Tibial artery (tissue), 4 donors: ENCODE results near the gene TAX1BP3.

Experiments
- DNase-seq, 2 donors: peaks; one replicate each; pipeline ENCODE4 v3.0.0-alpha.2; 2019
- H3K27ac ChIP-seq, 2 donors: fragments of 200-600 bp; sonication (generic) in 1 of 2; 1 replicate in 1 of 2; 2 replicates in 1 of 2; pipeline ENCODE4 v1.5.1; 2018 to 2019; ENCODE audit warnings: mild to moderate bottlenecking in 1 of 2
- H3K27me3 ChIP-seq, 2 donors: fragments of 200-600 bp; sonication (generic) in 1 of 2; one replicate each; pipeline versions ENCODE4 v1.5.1 to v1.6.0; 2016 to 2019
- H3K36me3 ChIP-seq, 3 donors: fragments of 200-600 bp; sonication (generic) in 2 of 3; one replicate each; pipeline ENCODE4 v1.5.1; 2016 to 2019; ENCODE audit warnings: mild to moderate bottlenecking in 2 of 3
- H3K4me1 ChIP-seq, 4 donors: fragments of 200-600 bp; sonication (generic) in 2 of 4; 1 replicate in 3 of 4; 2 replicates in 1 of 4; pipeline ENCODE4 v1.5.1; 2016 to 2019
- H3K4me3 ChIP-seq, 2 donors: fragments of 200-600 bp; sonication (generic) in 1 of 2; 1 replicate in 1 of 2; 2 replicates in 1 of 2; pipeline ENCODE4 v1.5.1; 2018 to 2019; ENCODE audit warnings: mild to moderate bottlenecking in 2 of 2
- H3K9me3 ChIP-seq, 3 donors: fragments of 200-600 bp; sonication (generic) in 1 of 3; one replicate each; pipeline ENCODE4 v1.5.1; 2016 to 2019
- intact Hi-C: fragments of 100-400 bp; cut with DNase I; formaldehyde crosslinking; loops from one replicate; pipeline ENCODE4 v1.15.0; 2023; ENCODE audit warnings: low total_unique reads
- TF ChIP-seq, protein P1 (sequence below), 2 experiments: fragments of 200-600 bp in 1 of 2; fragments of 450-650 bp in 1 of 2; IDR thresholded peaks; one replicate each; pipeline ENCODE4 v1.5.1; 2017 to 2019; ENCODE audit warnings: antibody characterized with exemption in 2 of 2, mild to moderate bottlenecking in 1 of 2, moderate library complexity in 1 of 2

The TAX1BP3 gene

DNA sequence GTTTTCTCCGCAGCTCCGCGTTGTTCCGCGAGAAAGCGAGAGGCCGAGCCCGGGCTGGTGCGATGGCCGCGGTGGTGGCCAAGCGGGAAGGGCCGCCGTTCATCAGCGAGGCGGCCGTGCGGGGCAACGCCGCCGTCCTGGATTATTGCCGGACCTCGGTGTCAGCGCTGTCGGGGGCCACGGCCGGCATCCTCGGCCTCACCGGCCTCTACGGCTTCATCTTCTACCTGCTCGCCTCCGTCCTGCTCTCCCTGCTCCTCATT lies 638 bp upstream of the TAX1BP3 start:
- peaks cover 6 to 32% (median 28%) of the 10 kb centered on the region in 4 donors for H3K4me1 ChIP-seq
- no peaks in the 10 kb centered on the region for H3K9me3 ChIP-seq
- DNase-seq = no peak
- H3K4me3 ChIP-seq = peak overlapping the region; percentile 92 to 98
- peaks cover 11 to 22% (median 12%) of the 10 kb centered on the region in 3 donors for H3K36me3 ChIP-seq
- H3K27ac ChIP-seq = peak overlapping the region; percentile 86 to 89
- intact Hi-C loops = loop anchor here (10.0 kb wide), 1 partner anchor 954 kb away; the partner anchor contains the start of gene CLUH
- H3K27me3 ChIP-seq = no peaks in the 10 kb centered on the region
- TF ChIP-seq, protein P1, sequence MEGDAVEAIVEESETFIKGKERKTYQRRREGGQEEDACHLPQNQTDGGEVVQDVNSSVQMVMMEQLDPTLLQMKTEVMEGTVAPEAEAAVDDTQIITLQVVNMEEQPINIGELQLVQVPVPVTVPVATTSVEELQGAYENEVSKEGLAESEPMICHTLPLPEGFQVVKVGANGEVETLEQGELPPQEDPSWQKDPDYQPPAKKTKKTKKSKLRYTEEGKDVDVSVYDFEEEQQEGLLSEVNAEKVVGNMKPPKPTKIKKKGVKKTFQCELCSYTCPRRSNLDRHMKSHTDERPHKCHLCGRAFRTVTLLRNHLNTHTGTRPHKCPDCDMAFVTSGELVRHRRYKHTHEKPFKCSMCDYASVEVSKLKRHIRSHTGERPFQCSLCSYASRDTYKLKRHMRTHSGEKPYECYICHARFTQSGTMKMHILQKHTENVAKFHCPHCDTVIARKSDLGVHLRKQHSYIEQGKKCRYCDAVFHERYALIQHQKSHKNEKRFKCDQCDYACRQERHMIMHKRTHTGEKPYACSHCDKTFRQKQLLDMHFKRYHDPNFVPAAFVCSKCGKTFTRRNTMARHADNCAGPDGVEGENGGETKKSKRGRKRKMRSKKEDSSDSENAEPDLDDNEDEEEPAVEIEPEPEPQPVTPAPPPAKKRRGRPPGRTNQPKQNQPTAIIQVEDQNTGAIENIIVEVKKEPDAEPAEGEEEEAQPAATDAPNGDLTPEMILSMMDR (IDR thresholded peaks at IDR 0.05) = no peak

DNA sequence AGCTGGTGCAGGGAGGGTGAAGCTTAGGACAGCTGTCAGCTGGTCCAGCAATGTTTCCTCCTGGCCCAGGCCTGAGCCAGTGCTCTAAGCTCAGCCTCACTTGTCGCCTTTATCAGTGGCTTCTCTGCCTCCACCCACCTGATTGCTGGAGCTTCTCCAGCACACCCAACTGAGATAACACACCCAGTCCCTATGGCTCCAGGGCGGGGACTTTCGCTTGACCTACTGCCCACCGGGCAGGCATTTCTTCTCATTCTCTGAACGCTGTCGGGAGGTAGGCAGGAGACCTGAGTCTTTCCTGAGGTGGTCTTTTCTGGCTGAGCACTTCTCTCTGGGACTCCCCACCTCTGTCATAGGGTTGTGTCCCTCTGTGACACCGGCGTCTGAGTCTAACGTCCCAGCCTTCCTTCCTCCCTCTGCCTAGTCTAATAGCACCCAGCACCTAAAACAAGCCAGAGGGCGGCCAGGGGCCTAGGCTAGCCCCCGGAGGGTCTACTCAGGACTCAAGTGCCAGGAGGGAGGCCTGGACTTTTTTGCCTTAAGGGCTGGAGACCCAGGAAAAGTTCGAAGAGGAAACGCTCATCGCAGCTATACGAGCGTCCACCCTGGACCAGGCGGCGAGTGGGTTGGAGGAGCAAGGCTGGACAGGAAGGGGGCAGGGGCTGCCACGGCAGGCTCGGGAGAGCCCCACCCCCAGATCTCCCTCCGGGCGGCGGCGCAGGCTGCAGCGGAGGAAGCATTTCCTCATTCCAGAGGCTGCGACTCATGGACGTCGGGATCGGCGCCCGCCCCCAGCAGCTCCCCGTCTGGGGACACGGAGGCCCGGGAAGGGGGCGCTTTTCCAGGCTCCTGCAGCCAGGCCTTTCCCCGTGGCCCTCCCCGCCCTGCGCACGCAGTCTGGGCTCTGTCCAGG lies 756 bp downstream of the TAX1BP3 start:
- no peaks in the 10 kb centered on the region for H3K9me3 ChIP-seq
- DNase-seq = peak; percentile 85 to 94
- H3K4me1 ChIP-seq = peaks cover 6 to 32% (median 28%) of the 10 kb centered on the region in 4 donors
- intact Hi-C loops = loop anchor here (1.0 to 10.0 kb wide), 2 partner anchors 31 to 953 kb away; partner anchors contain the start of genes CLUH, CTNS and SHPK
- peaks cover 21 to 36% (median 26%) of the 10 kb centered on the region in 3 donors for H3K36me3 ChIP-seq
- TF ChIP-seq, protein P1 (IDR thresholded peaks at IDR 0.05) = no peak
- no peaks in the 10 kb centered on the region for H3K27me3 ChIP-seq
- peak overlapping the region; percentile 86 to 89 for H3K27ac ChIP-seq
- H3K4me3 ChIP-seq = peak overlapping the region; percentile 92 to 98

DNA sequence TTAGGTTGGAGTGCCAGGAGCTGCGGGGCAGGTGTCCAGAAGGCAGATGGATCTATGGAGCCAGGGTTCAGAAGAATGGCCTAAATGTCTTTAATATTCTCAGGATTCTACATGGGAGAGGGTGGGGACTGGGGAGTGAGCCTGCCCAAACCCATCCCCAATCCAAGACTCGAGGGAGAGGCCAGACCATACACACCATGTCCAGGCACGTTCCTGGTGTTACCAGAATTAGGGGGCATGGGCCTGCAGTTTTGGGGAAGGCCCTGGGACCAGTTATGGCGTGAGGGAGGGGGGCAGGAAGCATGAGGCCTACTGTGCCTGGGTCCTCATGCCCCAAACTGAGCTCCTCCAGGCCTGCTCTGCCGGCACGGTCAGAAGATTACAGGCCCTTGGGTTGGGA lies 1.9 kb downstream of the TAX1BP3 start:
- intact Hi-C loops = loop anchor here (10.0 kb wide), 1 partner anchor 952 kb away; the partner anchor contains the start of gene CLUH
- no peaks in the 10 kb centered on the region for H3K9me3 ChIP-seq
- peak overlapping the region in 1 of 2 donors; percentile 98 for H3K4me3 ChIP-seq
- peaks cover 21 to 38% (median 32%) of the 10 kb centered on the region in 3 donors for H3K36me3 ChIP-seq
- H3K27me3 ChIP-seq = no peaks in the 10 kb centered on the region
- DNase-seq = no peak
- H3K4me1 ChIP-seq = peaks cover 6 to 32% (median 28%) of the 10 kb centered on the region in 4 donors
- TF ChIP-seq, protein P1 (IDR thresholded peaks at IDR 0.05) = no peak
- H3K27ac ChIP-seq = peak overlapping the region; percentile 86 to 89

DNA sequence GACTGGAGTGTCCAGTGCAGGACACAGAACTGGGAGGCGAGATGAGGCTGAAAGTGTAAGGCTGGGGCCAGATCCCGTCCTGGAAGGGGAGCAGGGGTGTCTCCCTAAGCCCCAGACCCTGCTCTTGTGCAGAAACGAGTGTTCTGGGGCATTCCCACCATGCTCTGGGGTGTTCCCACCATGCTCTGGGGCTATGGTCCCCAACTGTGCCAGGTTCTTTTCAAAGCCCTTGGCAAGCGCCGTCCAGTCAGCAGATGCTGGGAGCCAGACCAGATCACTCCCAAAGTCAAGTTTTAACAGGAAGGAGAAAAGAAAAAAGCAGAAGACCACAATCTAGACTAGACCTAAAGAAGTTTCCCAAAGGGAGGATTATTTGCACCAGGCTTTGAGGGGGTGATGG lies 2.5 kb downstream of the TAX1BP3 start:
- peaks cover 21 to 38% (median 32%) of the 10 kb centered on the region in 3 donors for H3K36me3 ChIP-seq
- peak overlapping the region; percentile 86 to 89 for H3K27ac ChIP-seq
- no peak for DNase-seq
- H3K4me1 ChIP-seq = peaks cover 6 to 37% (median 30%) of the 10 kb centered on the region in 4 donors
- H3K4me3 ChIP-seq = no peak overlapping the region
- TF ChIP-seq, protein P1 (IDR thresholded peaks at IDR 0.05) = no peak
- no peaks in the 10 kb centered on the region for H3K9me3 ChIP-seq
- intact Hi-C loops = loop anchor here (10.0 kb wide), 1 partner anchor 951 kb away; the partner anchor contains the start of gene CLUH
- H3K27me3 ChIP-seq = no peaks in the 10 kb centered on the region

DNA sequence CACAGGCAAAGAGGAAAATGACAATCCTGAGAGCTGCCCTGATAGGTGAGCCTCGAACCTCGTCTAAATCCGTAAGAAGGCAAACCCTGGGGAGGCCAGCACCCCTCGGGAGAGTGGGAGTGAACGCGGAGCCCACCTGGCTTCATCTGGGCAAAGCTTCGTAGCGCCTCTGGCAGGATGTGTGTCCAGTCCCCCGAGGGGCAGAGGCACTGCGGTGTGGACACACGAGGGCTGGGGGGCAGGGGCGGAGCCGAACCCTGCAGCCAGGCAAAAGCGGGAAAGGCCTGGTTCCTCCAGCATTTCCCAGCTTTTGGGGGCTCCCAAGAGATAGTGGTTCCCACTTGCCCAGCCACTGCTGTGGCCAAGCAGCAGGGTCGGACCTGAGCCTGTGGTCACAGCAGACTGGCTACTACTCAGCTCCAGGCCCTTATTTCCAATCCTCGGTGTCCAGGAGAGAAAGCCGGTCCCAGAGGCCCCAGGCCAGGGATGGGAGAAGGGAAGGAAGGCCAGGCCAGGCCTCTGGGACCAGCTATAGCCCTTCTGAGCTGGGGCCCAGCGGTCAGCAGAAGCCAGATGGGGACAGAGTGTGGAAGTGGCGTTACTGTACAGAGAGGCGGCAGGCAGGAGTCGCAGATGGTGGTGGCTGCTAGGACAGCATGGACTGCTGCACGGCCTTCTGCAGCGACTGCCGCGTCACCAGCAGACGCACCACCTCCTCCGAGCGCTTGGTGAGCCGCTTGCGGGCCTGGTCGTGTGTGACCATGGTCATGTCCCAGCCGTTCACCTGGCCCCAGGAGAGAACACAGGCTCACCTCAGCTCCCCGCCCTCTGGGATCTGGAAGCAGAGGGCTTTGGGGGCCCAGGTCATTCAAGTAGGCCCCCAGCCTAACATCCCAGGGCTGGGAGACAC lies 5.0 kb downstream of the TAX1BP3 start:
- Histone ChIP-seq H3K27me3 (no peaks in the 10 kb centered on the region), H3K9me3 (no peaks in the 10 kb centered on the region), H3K4me1 (peaks cover under 1 to 50% (median 45%) of the 10 kb centered on the region in 4 donors), H3K4me3 (no peak overlapping the region), H3K36me3 (peaks cover 21 to 46% (median 32%) of the 10 kb centered on the region in 3 donors), H3K27ac (no peak overlapping the region)
- TF ChIP-seq, protein P1 (IDR thresholded peaks at IDR 0.05) = no peak
- intact Hi-C loops = loop anchor here (10.0 kb wide), 1 partner anchor 949 kb away; the partner anchor contains the start of gene CLUH
- no peak for DNase-seq
